Right renal cortex interstitium (tissue), 3 donors: ENCODE data around the gene EEPD1. TPM values are rescaled to one million over a fixed set of nuclear protein-coding genes. Genes with fewer than 3 reads are reported as not detected.
"Not testable (repeated sequence)": the region's sequence is repeated elsewhere in the genome, so short reads cannot be mapped to it uniquely, and the experiment has no call there.

Source experiments
- DNase-seq, 3 donors: peaks; one replicate each; pipeline ENCODE4 v3.0.0-alpha.2; 2013; ENCODE audit warnings: low read depth in 3 of 3, low spot score in 2 of 3
- polyA plus RNA-seq, 3 donors: library from polyadenylated mRNA; unstranded; fragments of 120-200 nt; gene quantifications; one replicate each; pipeline ENCODE4 v1.2.1, GENCODE V29; 2013; ENCODE audit not compliant: insufficient read length in 3 of 3

The EEPD1 gene
- polyA plus RNA-seq, 3 donors: 6.0 to 6.4 (median 6.1) TPM

DNA sequence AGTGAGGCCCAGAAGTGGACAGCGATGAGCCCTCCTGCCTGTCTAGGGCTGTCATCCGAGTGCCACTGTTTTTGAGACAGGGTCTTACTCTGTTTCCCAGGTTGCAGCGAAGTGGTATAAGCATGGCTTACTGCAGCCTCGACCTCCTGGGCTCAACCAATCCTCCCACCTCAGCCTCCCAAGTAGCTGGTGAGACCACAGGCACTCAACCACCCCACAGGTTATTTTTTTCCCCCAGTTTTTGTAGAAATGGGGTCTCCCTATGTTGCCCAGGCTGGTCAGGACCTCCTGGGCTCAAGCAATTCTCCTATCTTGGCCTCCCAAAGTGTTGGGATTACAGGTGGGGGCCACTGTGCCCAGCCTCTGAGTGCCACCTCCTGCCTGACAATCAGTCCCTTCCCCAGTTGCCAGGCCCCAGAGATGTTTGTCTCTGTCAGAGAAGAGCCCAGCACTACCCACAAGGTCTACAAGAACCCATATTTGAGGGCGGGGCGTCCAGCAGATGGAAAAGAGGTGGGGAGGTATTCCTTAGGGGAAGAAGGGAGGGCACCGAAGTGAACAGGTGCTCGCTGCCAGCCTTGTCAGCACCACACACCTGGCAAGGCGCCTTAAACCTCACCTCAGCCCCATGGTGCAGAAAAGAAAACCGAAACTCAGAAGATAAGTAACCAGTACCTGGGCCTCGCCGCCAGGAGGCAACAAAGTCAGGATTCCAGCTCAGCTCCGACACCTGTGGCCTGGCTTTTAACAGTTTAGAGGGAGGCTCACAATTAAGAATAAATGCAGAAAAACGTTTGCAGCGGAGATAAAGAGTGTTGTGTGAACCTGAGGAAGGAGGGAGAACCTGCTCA lies 159.2 kb downstream of the EEPD1 start:
- no peak for DNase-seq

DNA sequence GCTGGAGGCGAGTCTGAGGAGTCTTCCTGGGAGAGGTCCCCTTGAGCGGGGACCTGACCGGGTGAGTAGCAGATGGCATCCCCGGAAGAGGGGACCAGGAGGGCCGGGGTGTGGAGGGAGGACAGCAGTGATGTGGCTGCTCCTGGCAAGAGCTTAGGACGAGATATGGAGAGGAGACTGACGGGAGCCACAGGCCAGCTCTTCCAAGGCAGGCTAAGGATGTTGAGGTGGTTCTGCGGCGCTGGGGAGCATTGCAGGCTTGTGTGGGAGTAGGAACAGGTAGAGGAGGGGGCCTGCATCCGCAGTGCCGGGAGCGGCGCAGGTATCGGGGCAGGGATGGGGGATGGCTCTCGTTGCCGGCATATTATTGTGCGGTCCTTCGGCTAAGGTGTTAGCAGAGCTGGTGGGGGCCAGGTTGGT lies 159.9 kb downstream of the EEPD1 start:
- no peak for DNase-seq

DNA sequence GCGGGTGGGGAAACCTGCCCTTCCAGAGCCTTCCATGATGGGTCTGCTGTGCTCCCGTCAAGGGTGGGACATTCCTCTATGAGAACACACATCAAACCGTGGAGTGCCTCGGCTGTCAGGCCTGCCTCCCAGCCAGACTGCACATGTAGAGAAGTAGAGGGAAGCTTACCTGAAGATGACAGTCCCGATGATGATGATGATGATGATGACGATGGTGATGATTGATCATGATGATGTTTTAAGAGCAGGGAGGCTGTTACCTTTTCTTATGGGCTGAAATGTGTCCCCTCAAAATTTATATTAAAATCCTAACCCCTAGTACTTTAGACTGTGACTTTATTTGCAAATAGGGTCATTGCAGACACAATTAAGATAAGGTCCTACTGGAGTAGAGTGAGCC lies 160.6 kb downstream of the EEPD1 start:
- no peak for DNase-seq

DNA sequence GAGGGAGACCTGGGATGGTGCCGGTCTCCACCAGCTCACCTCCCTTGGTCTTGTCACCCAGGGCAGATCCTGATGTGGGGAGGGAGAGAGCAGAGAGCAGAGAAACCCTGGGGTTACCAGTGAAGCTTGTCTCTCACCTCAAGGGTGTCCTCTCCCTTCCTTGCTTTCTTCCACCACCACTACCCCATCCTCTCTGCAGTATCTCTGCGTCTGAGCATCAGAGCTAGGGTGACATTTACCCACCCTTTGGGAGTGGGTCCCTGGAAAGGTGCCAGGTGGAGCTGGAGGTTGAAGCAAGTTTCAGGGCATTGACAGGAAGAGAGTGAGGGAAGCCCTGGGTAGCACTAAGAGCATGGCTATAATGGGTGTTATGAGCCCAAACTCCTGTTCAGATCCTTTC lies 161.4 kb downstream of the EEPD1 start:
- no peak for DNase-seq

DNA sequence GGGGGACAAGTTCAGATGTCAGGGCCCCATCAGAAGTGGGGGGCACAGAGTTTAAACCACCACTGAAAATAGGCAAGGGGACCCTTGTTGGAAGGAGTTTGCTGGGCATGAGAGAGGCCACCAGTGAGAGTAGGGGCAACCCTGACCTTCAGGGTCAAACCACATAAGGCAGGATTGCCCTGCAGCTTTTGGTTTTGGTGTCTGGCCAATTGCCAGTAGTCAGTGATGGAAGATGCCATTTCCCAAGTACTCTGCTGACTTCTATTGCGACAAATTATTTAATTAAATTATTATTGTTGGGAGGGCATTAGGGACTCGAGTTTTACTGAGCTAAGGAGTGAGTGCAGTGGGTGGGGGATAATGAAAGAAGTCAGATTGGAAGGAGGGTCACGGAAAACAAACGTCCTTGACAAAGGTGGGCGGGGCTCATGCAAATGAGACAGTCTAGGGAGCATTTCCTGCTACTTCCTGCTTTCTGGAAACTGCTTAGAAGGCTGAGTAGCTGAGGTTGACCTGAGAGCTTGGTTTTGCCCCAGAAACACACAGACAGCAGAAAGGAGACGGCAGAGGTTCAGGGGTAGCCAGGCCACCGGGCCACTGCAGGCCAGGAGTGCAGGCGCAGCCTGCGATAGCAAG lies 162.4 kb downstream of the EEPD1 start:
- DNase-seq: no peak

DNA sequence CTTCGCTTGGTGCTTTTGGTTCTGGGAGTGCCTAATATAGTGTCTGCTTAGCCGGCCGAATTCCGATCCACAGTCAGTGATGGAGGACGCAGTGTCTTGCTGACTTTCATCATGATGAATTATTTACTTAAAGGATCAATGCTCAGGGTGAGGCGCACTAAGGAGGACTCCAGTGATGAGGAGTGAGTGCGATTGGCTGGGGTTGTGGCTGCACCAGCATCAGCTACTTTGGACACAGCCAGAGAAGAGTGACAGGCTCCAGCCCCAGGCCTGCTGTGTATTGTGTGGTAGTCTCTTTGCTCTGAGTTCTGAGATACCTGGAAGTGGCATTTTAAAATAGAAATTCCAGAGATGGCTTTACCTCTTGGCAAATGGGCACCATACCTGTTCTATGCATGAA lies 163.3 kb downstream of the EEPD1 start:
- DNase-seq: no peak

DNA sequence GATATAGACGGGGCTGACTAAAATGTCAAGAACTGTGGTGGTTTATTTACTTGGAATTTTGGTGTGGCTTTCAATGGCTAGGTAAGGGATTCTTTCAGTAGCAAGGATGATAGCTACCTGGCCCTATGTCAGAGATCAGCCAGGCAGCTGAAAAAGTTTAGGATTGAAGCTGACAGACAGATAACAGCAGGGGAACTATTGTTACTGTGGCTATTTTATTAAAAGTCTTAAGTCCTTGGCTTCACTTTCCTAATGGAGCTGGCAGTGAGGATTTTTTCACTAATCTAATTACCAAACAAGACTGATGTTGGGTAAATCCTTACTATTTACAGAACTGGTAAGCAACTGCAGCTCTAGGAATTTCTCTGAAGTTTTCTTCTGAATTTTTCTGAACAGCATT lies 164.2 kb downstream of the EEPD1 start:
- DNase-seq: no peak

DNA sequence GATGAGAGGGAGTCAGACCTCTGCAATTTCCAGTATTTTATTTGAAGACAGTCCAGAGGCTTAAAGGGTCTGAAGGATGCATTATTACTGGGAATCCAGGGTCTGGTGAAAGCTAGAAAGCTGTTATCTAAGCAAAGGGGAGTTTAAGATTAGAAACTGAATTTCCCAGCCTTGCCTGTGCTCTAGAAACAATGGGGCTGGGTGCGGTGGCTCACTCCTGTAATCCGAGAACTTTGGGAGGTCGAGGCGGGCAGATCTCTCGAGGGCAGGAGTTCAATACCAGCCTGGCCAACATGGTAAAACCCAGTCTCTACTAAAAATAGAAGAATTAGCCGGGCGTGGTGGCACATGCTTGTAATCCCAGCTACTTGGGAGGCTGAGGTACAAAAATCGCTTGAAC lies 165.1 kb downstream of the EEPD1 start:
- DNase-seq: no peak

DNA sequence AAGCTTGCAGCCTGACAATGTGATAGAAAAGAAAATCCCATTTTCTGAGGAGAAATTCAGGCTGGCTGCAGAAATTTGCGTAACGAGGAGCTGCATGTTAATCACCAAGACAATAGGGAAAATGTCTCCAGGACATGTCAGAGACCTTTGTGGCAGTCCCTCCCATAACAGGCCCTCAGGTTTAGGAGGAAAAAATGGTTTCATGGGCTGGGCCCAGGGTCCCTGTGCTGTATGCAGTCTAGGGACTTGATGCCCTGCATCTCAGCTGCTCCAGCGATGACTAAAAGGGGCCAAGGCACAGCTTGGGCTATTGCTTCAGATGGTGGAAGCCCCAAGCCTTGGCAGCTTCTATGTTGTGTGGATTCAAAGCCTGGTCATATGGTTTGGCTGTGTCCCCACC lies 168.2 kb downstream of the EEPD1 start:
- DNase-seq: not testable (repeated sequence)

DNA sequence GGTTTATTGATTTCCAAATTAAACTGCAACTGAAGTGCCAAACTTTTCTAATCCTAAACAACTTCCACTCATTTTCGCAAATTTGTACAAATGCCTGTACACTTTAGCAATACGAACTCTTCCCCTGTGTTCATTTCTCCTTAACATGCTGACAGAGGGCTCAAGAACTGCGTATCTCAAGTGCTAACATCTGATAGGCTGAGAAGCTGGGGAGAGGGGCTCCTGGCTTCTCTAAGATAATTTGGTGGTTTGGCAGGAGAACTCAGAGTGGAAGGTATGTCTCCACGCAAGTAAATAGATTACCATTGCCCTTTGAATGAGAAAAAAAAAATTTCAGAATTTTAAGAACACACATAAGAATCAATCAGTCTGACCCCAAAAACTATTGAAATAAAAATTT lies 183.3 kb downstream of the EEPD1 start:
- DNase-seq: no peak

DNA sequence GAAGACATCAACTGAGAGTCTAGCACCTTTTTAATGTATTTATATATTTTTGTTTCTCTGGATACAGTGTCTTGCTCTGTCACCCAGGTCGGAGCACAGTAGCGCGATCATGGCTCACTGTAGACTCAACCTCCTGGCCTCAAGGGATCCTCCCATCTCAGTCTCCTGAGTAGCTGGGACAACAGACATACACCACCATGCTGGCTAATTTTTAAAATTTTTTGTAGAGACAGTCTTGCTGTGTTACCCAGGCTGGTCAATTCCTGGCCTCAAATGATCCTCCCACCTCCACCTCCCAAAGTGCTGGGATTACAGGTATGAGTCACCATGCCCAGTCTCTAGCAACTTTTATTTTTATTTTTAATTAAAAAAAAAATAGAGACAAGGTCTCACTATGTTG lies 185.2 kb downstream of the EEPD1 start:
- no peak for DNase-seq

DNA sequence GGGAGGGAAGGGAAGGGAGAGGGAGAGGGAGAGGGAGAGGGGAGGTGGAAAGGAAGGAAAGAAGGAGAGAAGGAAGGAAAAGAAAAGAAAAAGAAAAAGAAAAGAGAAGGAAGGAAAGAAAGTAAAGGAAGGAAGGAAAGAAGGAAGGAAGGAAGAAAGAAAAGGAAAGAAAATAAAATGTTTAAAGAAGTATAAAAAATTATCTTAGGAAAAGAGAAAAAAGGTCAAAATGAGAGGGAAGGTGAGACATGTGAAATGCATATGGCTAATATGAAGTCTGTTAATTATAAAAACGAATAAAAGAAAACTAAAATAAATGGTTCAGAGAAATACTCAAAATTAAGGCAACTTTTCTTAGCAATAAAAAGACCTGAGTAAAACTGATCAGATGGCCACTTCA lies 190.5 kb downstream of the EEPD1 start:
- no peak for DNase-seq

DNA sequence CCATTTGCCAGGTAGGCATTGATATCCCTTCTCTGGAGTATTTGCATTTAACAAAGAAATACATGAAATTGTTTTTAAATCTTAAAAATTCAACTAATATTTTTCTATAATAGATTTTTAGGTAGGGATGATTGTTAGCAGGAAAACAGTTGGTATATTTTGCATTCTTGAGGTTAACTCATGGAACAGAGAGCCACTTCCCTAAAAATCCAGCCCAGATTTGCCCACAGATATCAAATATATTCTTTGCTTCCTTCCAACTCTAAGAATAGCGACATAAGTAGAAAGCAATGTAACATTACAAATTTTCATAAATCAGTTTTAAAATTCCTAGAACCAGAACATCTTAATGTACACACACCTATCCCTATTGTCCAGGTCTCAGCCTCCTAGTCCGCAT lies 191.6 kb downstream of the EEPD1 start:
- DNase-seq: no peak

DNA sequence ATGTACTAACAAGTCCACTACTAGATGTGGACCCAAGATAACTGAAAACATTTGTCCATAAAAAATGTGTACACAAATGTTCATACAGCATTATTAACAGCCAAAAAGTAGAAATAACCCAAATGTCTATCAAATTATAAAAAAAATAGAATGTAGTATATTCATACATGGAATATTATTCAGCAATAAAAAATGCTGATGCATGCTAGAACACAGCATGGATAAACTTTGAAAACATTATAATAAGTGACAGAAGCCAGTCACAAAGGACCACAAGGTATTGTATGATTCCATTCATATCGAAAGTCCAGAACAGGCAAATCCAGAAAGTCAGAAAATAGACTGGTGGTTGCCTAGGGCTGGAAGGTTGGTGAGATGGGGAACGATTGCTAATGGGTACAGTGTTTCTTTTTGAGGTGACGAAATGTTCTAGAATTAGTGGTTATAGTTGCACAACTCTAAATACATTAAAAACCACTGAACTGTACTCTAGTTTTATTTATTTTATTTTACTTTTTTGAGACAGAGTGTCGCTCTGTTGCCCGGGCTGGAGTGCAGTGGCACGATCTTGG lies 193.3 kb downstream of the EEPD1 start:
- no peak for DNase-seq

DNA sequence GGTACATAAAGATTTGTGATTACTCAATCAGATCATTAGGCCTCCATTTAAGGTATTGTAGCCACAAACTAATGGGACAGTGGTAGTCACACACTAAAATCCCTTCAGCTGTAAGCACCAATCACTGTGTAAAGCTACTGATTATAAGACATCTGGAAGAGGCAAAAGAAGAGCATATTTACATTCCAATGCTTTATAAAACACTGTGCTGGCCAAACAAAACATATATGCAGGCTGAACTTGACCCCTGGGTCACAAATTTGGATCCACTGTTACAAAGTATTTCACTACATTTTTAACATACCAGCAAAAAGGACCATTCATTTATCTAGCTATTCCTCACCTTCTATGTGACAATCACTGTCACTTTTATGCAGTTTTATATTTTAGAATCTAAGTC lies 195.2 kb downstream of the EEPD1 start:
- DNase-seq: no peak

DNA sequence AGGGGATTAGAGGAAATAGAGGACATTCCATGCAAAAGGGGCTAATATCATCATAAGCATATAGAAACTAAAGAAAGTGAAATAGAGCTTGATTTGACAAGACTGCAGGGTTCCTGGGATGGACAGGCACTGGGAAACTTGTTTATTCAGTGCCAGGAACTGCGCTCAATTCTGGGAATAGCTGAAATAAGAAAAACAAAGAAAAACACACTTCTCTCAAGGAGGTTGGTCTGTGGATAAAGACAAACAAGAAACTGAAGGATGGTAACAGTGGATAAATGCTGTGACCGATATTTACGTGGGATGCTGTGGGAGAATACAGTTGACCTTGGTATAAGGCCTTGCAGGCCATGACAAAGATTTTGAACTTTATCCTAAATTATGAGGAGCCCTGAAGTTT lies 195.7 kb downstream of the EEPD1 start:
- no peak for DNase-seq

DNA sequence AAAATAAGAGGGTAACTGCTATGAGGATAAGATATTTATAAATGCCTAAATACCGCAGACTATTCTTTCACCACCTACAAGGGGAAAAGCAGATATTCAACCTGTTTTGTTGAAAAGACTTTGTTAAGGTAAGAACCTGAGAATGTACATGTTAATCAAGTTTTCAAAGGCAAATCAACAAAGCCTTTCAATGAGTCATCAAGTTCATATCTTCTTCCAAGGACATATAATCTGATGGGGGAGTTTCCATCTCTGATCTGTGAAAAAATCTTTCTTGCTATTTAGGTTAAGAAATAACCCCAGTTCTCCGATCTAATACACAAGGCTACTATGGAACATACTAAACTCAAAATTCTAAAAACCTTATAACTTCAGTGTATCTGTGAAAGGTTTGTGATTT lies 196.6 kb downstream of the EEPD1 start:
- DNase-seq: no peak

Other genes with a start within 250 kb of the EEPD1 start
- 10 to 100 TPM; 25.0 to 30.8 (median 28.3) TPM for gene ANLN, start 236.6 kb downstream of the EEPD1 start, polyA plus RNA-seq